B cell (primary cell): ENCODE results near the gene PRXL2B. TPM values are rescaled to one million over a fixed set of nuclear protein-coding genes. Genes with fewer than 3 reads are reported as not detected.

Source experiments
- ATAC-seq: fragments of 200-7000 bp; cut with Tn5 transposase; one replicate; pipeline ENCODE4 v1.10.0; 2021; ENCODE audit warnings: low read depth, mild to moderate bottlenecking, moderate number of reproducible peaks, moderate library complexity
- CTCF ChIA-PET: fragments of 350-600 bp; sonication (Branson Sonifier 250); formaldehyde crosslinking; loops from one replicate; lab custom pipeline; 2021; ENCODE audit warnings: antibody characterized with exemption, inconsistent platforms; lab: Charles Lee
- POLR2A ChIA-PET: fragments of 350-600 bp; sonication (Branson Sonifier 250); formaldehyde crosslinking; loops from one replicate; lab custom pipeline; 2021; ENCODE audit warnings: antibody characterized with exemption; lab: Charles Lee
- DNase-seq: peaks from one replicate; pipeline ENCODE4 v3.0.0; 2013
- H2AFZ ChIP-seq: 2 replicates; pipeline ENCODE4 v1.6.1; 2012; ENCODE audit warnings: mild to moderate bottlenecking, low read depth, low read length; ENCODE audit not compliant: insufficient read depth, poor library complexity, severe bottlenecking
- H3K27ac ChIP-seq, 2 donors: 1 replicate in 1 of 2; 2 replicates in 1 of 2; pipeline ENCODE4 v1.5.1; 2012 to 2013; ENCODE audit warnings: low read length in 2 of 2, mild to moderate bottlenecking in 2 of 2, moderate library complexity in 1 of 2
- H3K27me3 ChIP-seq, 4 experiments: fragments of 200-600 bp in 1 of 4; sonication (generic) in 1 of 4; replicated peaks in 1 of 4; 1 replicate in 2 of 4; 2 replicates in 2 of 4; pipeline versions ENCODE4 v1.6.1 to v1.7.0; 2013 to 2016; ENCODE audit warnings: low read length in 3 of 4, mild to moderate bottlenecking in 2 of 4, mixed read lengths in 1 of 4, moderate library complexity in 1 of 4; ENCODE audit not compliant: insufficient read depth in 4 of 4, control insufficient read depth in 3 of 4; ENCODE audit errors: control extremely low read depth in 1 of 4
- H3K36me3 ChIP-seq, 2 experiments: replicated peaks in 1 of 2; 1 replicate in 1 of 2; 2 replicates in 1 of 2; pipeline versions ENCODE4 v1.6.1 to v1.7.1; 2013; ENCODE audit warnings: low read length in 1 of 2; ENCODE audit not compliant: insufficient read depth in 2 of 2, control insufficient read depth in 1 of 2; ENCODE audit errors: control extremely low read depth in 1 of 2, extremely low read depth in 1 of 2
- H3K4me1 ChIP-seq, 2 donors: fragments of 200-600 bp in 1 of 2; sonication (generic) in 1 of 2; 1 replicate in 1 of 2; 2 replicates in 1 of 2; pipeline versions ENCODE4 v1.5.1 to v1.6.1; 2013 to 2017; ENCODE audit warnings: low read length in 2 of 2; ENCODE audit not compliant: control insufficient read depth in 2 of 2, insufficient read depth in 2 of 2
- H3K4me2 ChIP-seq: replicated peaks from 2 replicates; pipeline ENCODE3; 2012; ENCODE audit warnings: mild to moderate bottlenecking, low read depth, low read length; ENCODE audit not compliant: poor library complexity, severe bottlenecking
- H3K4me3 ChIP-seq, 5 experiments: fragments of 200-600 bp in 1 of 5; sonication (generic) in 1 of 5; 1 replicate in 3 of 5; 2 replicates in 2 of 5; pipeline versions ENCODE4 v1.5.1 to v1.7.0; 2011 to 2016; ENCODE audit warnings: low read length in 4 of 5, mild to moderate bottlenecking in 4 of 5, low read depth in 2 of 5, control low read depth in 1 of 5, moderate library complexity in 1 of 5; ENCODE audit not compliant: insufficient read depth in 1 of 5; ENCODE audit errors: control extremely low read depth in 1 of 5, extremely low read depth in 1 of 5
- H3K79me2 ChIP-seq: fragments of 200-600 bp; sonication (generic); one replicate; pipeline ENCODE4 v1.6.0; 2016; ENCODE audit warnings: low read length; ENCODE audit not compliant: control insufficient read depth, insufficient read depth
- H3K9ac ChIP-seq: fragments of 200-600 bp; sonication (generic); 2 replicates; pipeline ENCODE4 v1.6.1; 2017; ENCODE audit warnings: mild to moderate bottlenecking, low read length, moderate library complexity
- H3K9me3 ChIP-seq, 3 donors: one replicate each; pipeline versions ENCODE4 v1.6.1 to v1.7.1; 2013; ENCODE audit warnings: low read length in 2 of 3; ENCODE audit not compliant: control insufficient read depth in 2 of 3, insufficient read depth in 1 of 3; ENCODE audit errors: control extremely low read depth in 1 of 3
- H4K20me1 ChIP-seq: 2 replicates; pipeline ENCODE4 v1.6.0; 2012; ENCODE audit warnings: mild to moderate bottlenecking, low read length; ENCODE audit not compliant: insufficient read depth, control insufficient read depth, poor library complexity, severe bottlenecking
- H3K27ac Mint-ChIP-seq: one replicate; pipeline ENCODE4 v1.8.0; 2021; ENCODE audit warnings: mixed read lengths
- H3K27me3 Mint-ChIP-seq: one replicate; pipeline ENCODE4 v1.8.0; 2021; ENCODE audit warnings: mixed read lengths
- H3K4me1 Mint-ChIP-seq: one replicate; pipeline ENCODE4 v1.8.0; 2021; ENCODE audit warnings: mixed read lengths
- H3K4me3 Mint-ChIP-seq: one replicate; pipeline ENCODE4 v1.8.0; 2021; ENCODE audit warnings: mixed read lengths
- H3K9me3 Mint-ChIP-seq: one replicate; pipeline ENCODE4 v1.8.0; 2022; ENCODE audit warnings: mixed read lengths; ENCODE audit not compliant: insufficient read depth
- EZH2 ChIP-seq: IDR thresholded peaks from 2 replicates; pipeline ENCODE4 v1.6.1; 2012; ENCODE audit warnings: borderline replicate concordance, low read depth, mild to moderate bottlenecking, moderate library complexity, low read length; ENCODE audit not compliant: insufficient read depth, poor library complexity, severe bottlenecking
- WGBS: methylation state at CpG from one replicate; pipeline ENCODE4 v1.1.5; 2013; ENCODE audit warnings: missing lambda C conversion rate; ENCODE audit not compliant: insufficient coverage; 5-methylcytosine and 5-hydroxymethylcytosine counted together
- intact Hi-C: fragments of 100-400 bp; cut with micrococcal nuclease; formaldehyde crosslinking; loops from one replicate; pipeline ENCODE4 v1.10.0; 2022
- polyA plus RNA-seq: library from polyadenylated mRNA; depleted of rRNA; stranded (reverse); fragments of >200 nt; gene quantifications from 2 replicates; pipeline ENCODE4 v1.2.3, GENCODE V29; 2012
- total RNA-seq, 2 donors: library from RNA; stranded (reverse); fragments of 120-200 nt in 1 of 2; gene quantifications; 1 replicate in 1 of 2; 2 replicates in 1 of 2; pipeline versions ENCODE4 v1.2.3 to v1.2.4, GENCODE V29; 2013 to 2022
- TF ChIP-seq, protein P1 (sequence below): fragments of 200-600 bp; IDR thresholded peaks from one replicate; pipeline ENCODE4 v1.8.0; 2022; ENCODE audit warnings: antibody characterized with exemption, mild to moderate bottlenecking

The PRXL2B gene
- total and polyA plus RNA-seq, 2 donors (not counting 1 experiment from before 2014, with no cell fraction given) = 13.0 to 27.0 TPM

DNA sequence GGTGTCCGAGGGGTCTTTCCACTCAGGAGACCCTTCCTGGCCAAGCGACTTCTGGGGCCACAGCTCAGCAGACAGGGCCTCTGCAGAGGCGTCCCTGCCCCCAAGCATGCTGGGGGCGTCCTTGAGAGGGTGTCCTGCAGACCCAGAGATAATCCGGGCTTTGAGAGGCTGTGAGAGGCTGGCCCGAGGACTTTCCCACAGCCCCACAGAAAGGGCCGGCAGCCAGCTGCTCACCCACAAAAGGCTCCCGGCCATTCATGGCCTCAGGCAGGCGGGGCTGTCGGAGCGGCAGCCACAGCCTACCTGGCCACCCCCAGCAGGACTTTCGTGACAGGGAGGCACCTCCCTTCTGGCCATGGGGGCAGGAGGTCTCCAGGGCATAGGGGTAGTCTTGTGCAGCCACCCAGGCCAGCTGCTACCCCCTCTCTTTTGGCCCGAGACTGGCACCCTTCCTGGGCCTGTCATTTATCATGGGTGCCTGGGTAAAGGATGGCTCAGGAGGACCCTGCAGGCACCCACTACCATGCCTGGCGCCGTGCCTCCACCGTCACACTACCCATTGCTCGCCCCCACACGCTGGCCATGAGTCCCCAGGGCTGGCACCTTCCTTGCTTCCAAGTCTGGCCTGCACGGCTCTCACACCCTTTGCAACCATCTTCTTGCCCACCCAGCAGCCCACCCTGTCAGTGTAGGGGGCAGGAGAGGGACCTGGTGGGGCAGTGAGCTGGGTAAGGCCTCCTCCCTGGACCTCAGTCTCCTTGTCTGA lies 41.5 kb upstream of the PRXL2B start:
- TF ChIP-seq, protein P1, sequence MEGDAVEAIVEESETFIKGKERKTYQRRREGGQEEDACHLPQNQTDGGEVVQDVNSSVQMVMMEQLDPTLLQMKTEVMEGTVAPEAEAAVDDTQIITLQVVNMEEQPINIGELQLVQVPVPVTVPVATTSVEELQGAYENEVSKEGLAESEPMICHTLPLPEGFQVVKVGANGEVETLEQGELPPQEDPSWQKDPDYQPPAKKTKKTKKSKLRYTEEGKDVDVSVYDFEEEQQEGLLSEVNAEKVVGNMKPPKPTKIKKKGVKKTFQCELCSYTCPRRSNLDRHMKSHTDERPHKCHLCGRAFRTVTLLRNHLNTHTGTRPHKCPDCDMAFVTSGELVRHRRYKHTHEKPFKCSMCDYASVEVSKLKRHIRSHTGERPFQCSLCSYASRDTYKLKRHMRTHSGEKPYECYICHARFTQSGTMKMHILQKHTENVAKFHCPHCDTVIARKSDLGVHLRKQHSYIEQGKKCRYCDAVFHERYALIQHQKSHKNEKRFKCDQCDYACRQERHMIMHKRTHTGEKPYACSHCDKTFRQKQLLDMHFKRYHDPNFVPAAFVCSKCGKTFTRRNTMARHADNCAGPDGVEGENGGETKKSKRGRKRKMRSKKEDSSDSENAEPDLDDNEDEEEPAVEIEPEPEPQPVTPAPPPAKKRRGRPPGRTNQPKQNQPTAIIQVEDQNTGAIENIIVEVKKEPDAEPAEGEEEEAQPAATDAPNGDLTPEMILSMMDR = no peak
- TF ChIP-seq EZH2 = no peak
- Histone ChIP-seq H3K4me2 (peak overlapping the region; percentile 69), H3K9me3 (no peaks in the 10 kb centered on the region), H3K27me3 (peaks cover 0 to 21% (median 2%) of the 10 kb centered on the region in 4 experiments), H2AFZ (peak overlapping the region; percentile 57), H3K79me2 (no peaks in the 10 kb centered on the region), H3K4me3 (no peak overlapping the region), H3K4me1 (peaks cover 28 to 41% of the 10 kb centered on the region in 2 donors), H3K27ac (peak overlapping the region in 1 of 2 donors; percentile 33), H3K9ac (no peak overlapping the region), H3K36me3 (no peaks in the 10 kb centered on the region), H4K20me1 (peaks cover 7% of the 10 kb centered on the region)
- WGBS = 85% methylated on average over 19 of the region's 19 CpGs
- intact Hi-C loops = loop anchor here (5.0 kb wide), 1 partner anchor 48 kb away; no protein-coding TSS in a partner anchor
- Mint-ChIP-seq H3K27ac (peak overlapping the region; percentile 41), H3K27me3 (peaks cover 6% of the 10 kb centered on the region), H3K4me1 (peaks cover 27% of the 10 kb centered on the region), H3K9me3 (no peaks in the 10 kb centered on the region), H3K4me3 (peak overlapping the region; percentile 41)
- POLR2A ChIA-PET = interaction anchor here (0.6 to 6.1 kb wide), 13 partner anchors 11 to 410 kb away, joined by 3 to 88 read pairs (median 5); partner anchors contain the start of genes FAAP20, HES5, MORN1 and PANK4
- ATAC-seq = no peak
- CTCF ChIA-PET = interaction anchor here (1.2 to 4.9 kb wide), 6 partner anchors 11 to 128 kb away, joined by 3 to 55 read pairs (median 6); partner anchors contain the start of genes PRXL2B and TNFRSF14
- peak; percentile 50 for DNase-seq
